ENCODE measurements around the gene GOLGA6L6.
"Not testable (repeated sequence)": the region's sequence is repeated elsewhere in the genome, so short reads cannot be mapped to it uniquely, and the experiment has no call there.

GRCh38 chr15:20581261-20582108 is 39.9 kb upstream of the GOLGA6L6 start:
- not testable (repeated sequence) for TF ChIP-seq CTCF (conservative IDR thresholded peaks at IDR 0.05; ENCODE audit: low read depth, low read length); EZH2 (IDR thresholded peaks at IDR 0.05; ENCODE audit: low read length, unreplicated experiment)

Data from PC-3 (cell line).